ENCODE measurements around the gene WWOX.
"Not testable (repeated sequence)": the region's sequence is repeated elsewhere in the genome, so short reads cannot be mapped to it uniquely, and the experiment has no call there.

DNA sequence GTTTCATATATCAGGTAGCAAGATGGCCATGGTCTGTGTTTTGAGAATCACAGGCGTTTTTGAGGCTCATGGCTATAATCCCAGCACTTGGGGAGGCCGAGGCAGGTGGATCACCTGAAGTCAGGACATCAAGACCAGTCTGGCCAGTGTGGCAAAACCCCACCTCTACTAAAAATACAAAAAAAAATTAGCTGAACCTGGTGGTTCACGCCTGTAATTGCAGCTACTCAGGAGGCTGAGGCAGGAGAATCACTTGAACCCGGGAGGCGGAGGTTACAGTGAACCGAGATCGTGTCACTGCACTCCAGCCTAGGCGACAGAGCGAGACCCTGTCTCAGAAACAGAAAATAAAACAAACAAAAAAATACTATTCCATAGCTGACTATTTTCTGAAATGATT is 415.4 kb downstream of the WWOX start:
- TF ChIP-seq, protein P1, sequence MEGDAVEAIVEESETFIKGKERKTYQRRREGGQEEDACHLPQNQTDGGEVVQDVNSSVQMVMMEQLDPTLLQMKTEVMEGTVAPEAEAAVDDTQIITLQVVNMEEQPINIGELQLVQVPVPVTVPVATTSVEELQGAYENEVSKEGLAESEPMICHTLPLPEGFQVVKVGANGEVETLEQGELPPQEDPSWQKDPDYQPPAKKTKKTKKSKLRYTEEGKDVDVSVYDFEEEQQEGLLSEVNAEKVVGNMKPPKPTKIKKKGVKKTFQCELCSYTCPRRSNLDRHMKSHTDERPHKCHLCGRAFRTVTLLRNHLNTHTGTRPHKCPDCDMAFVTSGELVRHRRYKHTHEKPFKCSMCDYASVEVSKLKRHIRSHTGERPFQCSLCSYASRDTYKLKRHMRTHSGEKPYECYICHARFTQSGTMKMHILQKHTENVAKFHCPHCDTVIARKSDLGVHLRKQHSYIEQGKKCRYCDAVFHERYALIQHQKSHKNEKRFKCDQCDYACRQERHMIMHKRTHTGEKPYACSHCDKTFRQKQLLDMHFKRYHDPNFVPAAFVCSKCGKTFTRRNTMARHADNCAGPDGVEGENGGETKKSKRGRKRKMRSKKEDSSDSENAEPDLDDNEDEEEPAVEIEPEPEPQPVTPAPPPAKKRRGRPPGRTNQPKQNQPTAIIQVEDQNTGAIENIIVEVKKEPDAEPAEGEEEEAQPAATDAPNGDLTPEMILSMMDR (conservative IDR thresholded peaks at IDR 0.05; ENCODE audit: low read depth, low read length) = not testable (repeated sequence)
- TF ChIP-seq EZH2 (IDR thresholded peaks at IDR 0.05; ENCODE audit: borderline replicate concordance, low read depth, low read length, poor library complexity, severe bottlenecking) = not testable (repeated sequence)

Measured in A673 (cell line).